LNCaP clone FGC (cell line): ENCODE data around the gene RPGRIP1L.

ENCODE experiments used
- DNase-seq: peaks from one replicate; pipeline ENCODE4 v3.0.0-alpha.2; 2011; ENCODE audit warnings: low read depth
- H3K4me3 ChIP-seq: 2 replicates; pipeline ENCODE4 v1.5.1; 2011; ENCODE audit warnings: mild to moderate bottlenecking, low read depth, low read length, control low read depth
- CTCF ChIP-seq: IDR thresholded peaks from 2 replicates; pipeline ENCODE4 v1.5.1; 2012; ENCODE audit warnings: mild to moderate bottlenecking; ENCODE audit not compliant: control insufficient read depth, insufficient read depth; ENCODE audit errors: extremely low read depth

RPGRIP1L gene

DNA sequence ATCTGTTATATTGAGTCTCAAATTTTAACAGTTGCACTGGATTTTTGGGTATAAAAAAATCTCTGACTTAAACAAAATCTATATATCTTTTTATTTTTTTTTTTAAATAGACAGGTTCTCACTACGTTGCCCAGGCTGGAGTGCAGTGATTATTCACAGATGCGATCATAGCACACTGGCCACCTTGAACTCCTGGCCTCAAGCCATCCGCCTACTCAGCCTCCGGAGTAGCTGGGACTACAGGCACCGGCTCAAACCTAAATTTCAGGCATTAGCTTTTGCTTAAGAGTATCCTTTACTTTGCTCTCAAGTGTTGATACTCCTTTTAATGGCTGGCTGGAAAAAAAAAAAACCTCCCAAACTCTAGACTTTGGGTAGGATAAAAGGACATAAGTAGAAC, 61.6 kb downstream of the RPGRIP1L start:
- no peak for TF ChIP-seq CTCF
- DNase-seq, result no peak
- no peak overlapping the region for H3K4me3 ChIP-seq

DNA sequence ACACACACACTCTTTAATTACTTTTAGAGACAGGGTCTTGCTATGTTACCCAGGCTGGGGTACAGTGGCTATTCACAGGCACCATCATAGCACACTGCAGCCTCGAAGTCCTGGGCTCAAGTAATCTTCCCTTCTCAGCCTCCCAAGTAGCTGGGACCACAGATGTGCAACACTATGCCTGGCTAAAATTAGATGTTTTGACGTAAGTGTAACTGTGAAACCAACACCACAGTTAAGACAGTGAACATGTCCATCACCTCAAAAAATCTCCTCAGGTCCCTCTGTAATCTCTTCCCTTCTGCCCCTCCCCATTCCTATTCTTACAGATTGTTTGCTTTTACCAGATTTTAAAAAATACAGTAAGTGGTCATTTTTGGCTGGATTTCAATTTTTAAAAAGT, 66.7 kb downstream of the RPGRIP1L start:
- H3K4me3 ChIP-seq, result no peak overlapping the region
- TF ChIP-seq CTCF, result no peak
- DNase-seq, result no peak

- no peak for DNase-seq
- no peak for TF ChIP-seq CTCF
- H3K4me3 ChIP-seq, result no peak overlapping the region
Observed at GRCh38 chr16:53632526-53632925, 71.1 kb downstream of the RPGRIP1L start.

DNA sequence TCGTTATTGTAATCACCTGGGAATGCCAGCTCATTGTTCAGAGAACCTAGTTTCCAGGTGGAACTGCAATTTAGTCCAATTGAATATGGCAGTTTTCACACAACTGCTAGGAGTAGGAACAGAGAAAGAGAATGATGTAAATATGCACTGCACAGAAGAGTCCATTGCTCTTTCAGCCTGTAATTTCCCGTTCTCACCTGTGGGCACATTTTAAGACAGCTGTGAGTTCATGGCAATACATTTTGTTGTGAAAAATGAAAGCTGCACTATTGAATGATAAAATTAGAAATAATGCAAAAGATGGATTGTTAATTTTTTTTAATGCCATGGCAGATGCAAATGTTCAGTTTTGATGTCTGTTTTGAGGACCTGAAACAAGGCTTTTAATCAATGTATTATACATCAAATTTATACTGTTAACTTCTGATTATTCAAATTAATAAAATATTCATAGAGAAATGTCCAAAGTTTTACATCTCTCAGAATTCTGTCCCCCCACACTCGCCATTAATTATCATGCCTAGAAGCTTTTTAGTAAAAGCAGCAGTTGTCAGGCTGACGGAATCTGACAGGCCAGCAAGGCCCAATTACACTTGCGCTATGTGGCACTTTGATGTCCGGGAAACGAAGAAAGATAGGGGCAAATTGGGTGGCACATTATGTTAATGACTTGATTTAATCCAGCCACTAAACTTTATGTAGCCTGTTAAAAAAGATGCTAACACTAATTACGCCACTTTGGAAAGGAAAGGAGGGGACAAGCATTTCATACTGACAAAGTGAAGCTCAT, 72.2 kb downstream of the RPGRIP1L start:
- no peak for DNase-seq
- no peak overlapping the region for H3K4me3 ChIP-seq
- no peak for TF ChIP-seq CTCF

GRCh38 chr16:53629607-53630312, 73.9 kb downstream of the RPGRIP1L start:
- peak; percentile 39 for DNase-seq
- H3K4me3 ChIP-seq, result no peak overlapping the region
- no peak for TF ChIP-seq CTCF

GRCh38 chr16:53629151-53629550, 74.5 kb downstream of the RPGRIP1L start:
- TF ChIP-seq CTCF, result no peak
- DNase-seq, result no peak
- H3K4me3 ChIP-seq, result no peak overlapping the region

GRCh38 chr16:53626811-53627210, 76.8 kb downstream of the RPGRIP1L start:
- no peak for DNase-seq
- TF ChIP-seq CTCF, result no peak
- no peak overlapping the region for H3K4me3 ChIP-seq
